ENCODE measurements around the gene IGLON5.
A peak's percentile ranks its signal among the peaks of the same experiment; 100 is the strongest.

IGLON5 gene

GRCh38 chr19:51354742-51355148 is 43.3 kb downstream of the IGLON5 start:
- FAIRE-seq = no peak
- TF ChIP-seq POLR2AphosphoS5 (IDR thresholded peaks at IDR 0.05; ENCODE audit: low read depth, low read length) (no peak), PAX5 (IDR thresholded peaks at IDR 0.05; ENCODE audit: insufficient read depth, low read length, severe bottlenecking) (no peak), TAF1 (IDR thresholded peaks at IDR 0.05; ENCODE audit: low read depth, low read length) (no peak), POU2F2 (IDR thresholded peaks at IDR 0.05; ENCODE audit: low read depth, low read length) (no peak), SPI1 (IDR thresholded peaks at IDR 0.05; ENCODE audit: low read depth, low read length) (no peak), POLR2A (IDR thresholded peaks at IDR 0.05; ENCODE audit: low read depth, low read length) (no peak)

GRCh38 chr19:51356159-51356801 is 44.8 kb downstream of the IGLON5 start:
- DNase-seq (ENCODE audit: insufficient read length, low spot score) = no peak
- TF ChIP-seq TAF1 (IDR thresholded peaks at IDR 0.05; ENCODE audit: low read depth, low read length) (no peak), POLR2A (IDR thresholded peaks at IDR 0.05; ENCODE audit: low read depth, low read length) (no peak), SPI1 (IDR thresholded peaks at IDR 0.05; ENCODE audit: low read depth, low read length) (no peak), POU2F2 (IDR thresholded peaks at IDR 0.05; ENCODE audit: low read depth, low read length) (no peak), PAX5 (IDR thresholded peaks at IDR 0.05; ENCODE audit: insufficient read depth, low read length, severe bottlenecking) (no peak), POLR2AphosphoS5 (IDR thresholded peaks at IDR 0.05; ENCODE audit: low read depth, low read length) (no peak)
- no peak for FAIRE-seq

More at GRCh38 chr19:51354742-51355148, 43.3 kb downstream of the IGLON5 start:
- DNase-seq (ENCODE audit: insufficient read length, low spot score) = no peak

GRCh38 chr19:51357952-51358351 is 46.5 kb downstream of the IGLON5 start:
- no peak for DNase-seq (ENCODE audit: insufficient read length, low spot score)
- TF ChIP-seq TAF1 (IDR thresholded peaks at IDR 0.05; ENCODE audit: low read depth, low read length) = no peak
- no peak for TF ChIP-seq POLR2A (IDR thresholded peaks at IDR 0.05; ENCODE audit: low read depth, low read length)
- no peak for TF ChIP-seq POU2F2 (IDR thresholded peaks at IDR 0.05; ENCODE audit: low read depth, low read length)
- no peak for TF ChIP-seq PAX5 (IDR thresholded peaks at IDR 0.05; ENCODE audit: insufficient read depth, low read length, severe bottlenecking)
- TF ChIP-seq SPI1 (IDR thresholded peaks at IDR 0.05; ENCODE audit: low read depth, low read length) = no peak
- no peak for TF ChIP-seq POLR2AphosphoS5 (IDR thresholded peaks at IDR 0.05; ENCODE audit: low read depth, low read length)
- no peak for FAIRE-seq

GRCh38 chr19:51359294-51359693 is 47.9 kb downstream of the IGLON5 start:
- TF ChIP-seq POLR2A (IDR thresholded peaks at IDR 0.05; ENCODE audit: low read depth, low read length) (no peak), TAF1 (IDR thresholded peaks at IDR 0.05; ENCODE audit: low read depth, low read length) (no peak)
- DNase-seq (ENCODE audit: insufficient read length, low spot score) = no peak
- FAIRE-seq = no peak

GRCh38 chr19:51361239-51361638 is 49.8 kb downstream of the IGLON5 start:
- no peak for TF ChIP-seq POLR2AphosphoS5 (IDR thresholded peaks at IDR 0.05; ENCODE audit: low read depth, low read length)
- TF ChIP-seq POU2F2 (IDR thresholded peaks at IDR 0.05; ENCODE audit: low read depth, low read length) = no peak
- no peak for TF ChIP-seq SPI1 (IDR thresholded peaks at IDR 0.05; ENCODE audit: low read depth, low read length)
- no peak for TF ChIP-seq TAF1 (IDR thresholded peaks at IDR 0.05; ENCODE audit: low read depth, low read length)
- TF ChIP-seq POLR2A (IDR thresholded peaks at IDR 0.05; ENCODE audit: low read depth, low read length) = no peak
- TF ChIP-seq PAX5 (IDR thresholded peaks at IDR 0.05; ENCODE audit: insufficient read depth, low read length, severe bottlenecking) = no peak
- DNase-seq (ENCODE audit: insufficient read length, low spot score) = no peak
- no peak for FAIRE-seq

GRCh38 chr19:51364200-51365106 is 53.0 kb downstream of the IGLON5 start:
- DNase-seq (ENCODE audit: insufficient read length, low spot score) (no peak), FAIRE-seq (no peak)
- TF ChIP-seq PAX5 (IDR thresholded peaks at IDR 0.05; ENCODE audit: insufficient read depth, low read length, severe bottlenecking) = no peak
- TF ChIP-seq TAF1 (IDR thresholded peaks at IDR 0.05; ENCODE audit: low read depth, low read length) = no peak
- no peak for TF ChIP-seq POLR2A (IDR thresholded peaks at IDR 0.05; ENCODE audit: low read depth, low read length)
- TF ChIP-seq SPI1 (IDR thresholded peaks at IDR 0.05; ENCODE audit: low read depth, low read length) = no peak
- no peak for TF ChIP-seq POLR2AphosphoS5 (IDR thresholded peaks at IDR 0.05; ENCODE audit: low read depth, low read length)
- no peak for TF ChIP-seq POU2F2 (IDR thresholded peaks at IDR 0.05; ENCODE audit: low read depth, low read length)

- FAIRE-seq (peak; percentile 23), DNase-seq (ENCODE audit: insufficient read length, low spot score) (no peak)
These were observed 53.9 kb downstream of the IGLON5 start for GRCh38 chr19:51365211-51365964.

GRCh38 chr19:51365965-51366388 is 54.5 kb downstream of the IGLON5 start, which contains the start of gene ETFB:
Gene ETFB (minus strand): TSS chr19:51366388. CDS start chr19:51366326, 62 bp downstream.
- TF ChIP-seq POU2F2 (IDR thresholded peaks at IDR 0.05; ENCODE audit: low read depth, low read length) (no peak), PAX5 (IDR thresholded peaks at IDR 0.05; ENCODE audit: insufficient read depth, low read length, severe bottlenecking) (no peak), TAF1 (IDR thresholded peaks at IDR 0.05; ENCODE audit: low read depth, low read length) (no peak), POLR2AphosphoS5 (IDR thresholded peaks at IDR 0.05; ENCODE audit: low read depth, low read length) (peak; percentile 66; the same call in 1 of the 2 replicates), SPI1 (IDR thresholded peaks at IDR 0.05; ENCODE audit: low read depth, low read length) (no peak), POLR2A (IDR thresholded peaks at IDR 0.05; ENCODE audit: low read depth, low read length) (peak; percentile 31; the same call in 1 of the 2 replicates)
- FAIRE-seq = peak; percentile 16
- DNase-seq (ENCODE audit: insufficient read length, low spot score) = no peak

More at GRCh38 chr19:51365211-51365964, 53.9 kb downstream of the IGLON5 start:
- TF ChIP-seq POLR2A (IDR thresholded peaks at IDR 0.05; ENCODE audit: low read depth, low read length) (no peak), POLR2AphosphoS5 (IDR thresholded peaks at IDR 0.05; ENCODE audit: low read depth, low read length) (no peak), SPI1 (IDR thresholded peaks at IDR 0.05; ENCODE audit: low read depth, low read length) (no peak), TAF1 (IDR thresholded peaks at IDR 0.05; ENCODE audit: low read depth, low read length) (no peak), PAX5 (IDR thresholded peaks at IDR 0.05; ENCODE audit: insufficient read depth, low read length, severe bottlenecking) (no peak), POU2F2 (IDR thresholded peaks at IDR 0.05; ENCODE audit: low read depth, low read length) (no peak)

Data from GM12891 (cell line).